ENCODE measurements around the gene HOXA13. TPM values are rescaled to one million over a fixed set of nuclear protein-coding genes. Genes with fewer than 3 reads are reported as not detected.

HOXA13 gene
- total RNA-seq, 2 donors from 2014 or later, result 0.14 TPM; not detected in 1

GRCh38 chr7:27198138-27198841, 1.6 kb downstream of the HOXA13 start:
- H3K27me3 ChIP-seq (replicated peaks; ENCODE audit: insufficient read depth), result peaks cover 78% of the 10 kb centered on the region
- ATAC-seq (ENCODE audit: insufficient number of reproducible peaks, low FRiP score, low read depth) (no peak), DNase-seq (ENCODE audit: low spot score) (no peak)
- no peak overlapping the region for H3K27ac ChIP-seq
- H3K9me3 ChIP-seq, result no peaks in the 10 kb centered on the region
- no peaks in the 10 kb centered on the region for H3K36me3 ChIP-seq
- TF ChIP-seq CTCF (IDR thresholded peaks at IDR 0.05), result no peak
- peaks cover 11 to 29% of the 10 kb centered on the region in 2 donors for H3K4me1 ChIP-seq (ENCODE audit: control insufficient read depth in 1 of 2, low read depth in 2 of 2)
- H3K4me3 ChIP-seq, result no peak overlapping the region

- Histone ChIP-seq H3K4me3 (no peak overlapping the region), H3K4me1 (ENCODE audit: control insufficient read depth in 1 of 2, low read depth in 2 of 2) (peaks cover 18 to 38% of the 10 kb centered on the region in 2 donors), H3K27me3 (replicated peaks; ENCODE audit: insufficient read depth) (peaks cover 73% of the 10 kb centered on the region), H3K9me3 (no peaks in the 10 kb centered on the region), H3K36me3 (no peaks in the 10 kb centered on the region), H3K27ac (no peak overlapping the region)
- DNase-seq (ENCODE audit: low spot score) (no peak), ATAC-seq (ENCODE audit: insufficient number of reproducible peaks, low FRiP score, low read depth) (no peak)
- TF ChIP-seq CTCF (IDR thresholded peaks at IDR 0.05), result no peak
Observed at GRCh38 chr7:27197137-27198042, 2.5 kb downstream of the HOXA13 start.

- ATAC-seq (ENCODE audit: insufficient number of reproducible peaks, low FRiP score, low read depth) (no peak), DNase-seq (ENCODE audit: low spot score) (peak; percentile 58)
- Histone ChIP-seq H3K4me1 (ENCODE audit: control insufficient read depth in 1 of 2, low read depth in 2 of 2) (peaks cover 21 to 35% of the 10 kb centered on the region in 2 donors), H3K36me3 (no peaks in the 10 kb centered on the region), H3K9me3 (no peaks in the 10 kb centered on the region), H3K4me3 (no peak overlapping the region), H3K27ac (no peak overlapping the region), H3K27me3 (replicated peaks; ENCODE audit: insufficient read depth) (peaks cover 69% of the 10 kb centered on the region)
- peak; percentile 71 for TF ChIP-seq CTCF (IDR thresholded peaks at IDR 0.05)
Observed at GRCh38 chr7:27196287-27196767, 3.6 kb downstream of the HOXA13 start.

- DNase-seq (ENCODE audit: low spot score), result no peak
- H3K27ac ChIP-seq, result no peak overlapping the region
- peaks cover 11 to 20% of the 10 kb centered on the region in 2 donors for H3K4me1 ChIP-seq (ENCODE audit: control insufficient read depth in 1 of 2, low read depth in 2 of 2)
- H3K36me3 ChIP-seq, result no peaks in the 10 kb centered on the region
- H3K9me3 ChIP-seq, result no peaks in the 10 kb centered on the region
- TF ChIP-seq CTCF (IDR thresholded peaks at IDR 0.05), result no peak
- H3K4me3 ChIP-seq, result no peak overlapping the region
- H3K27me3 ChIP-seq (replicated peaks; ENCODE audit: insufficient read depth), result peaks cover 60% of the 10 kb centered on the region
- no peak for ATAC-seq (ENCODE audit: insufficient number of reproducible peaks, low FRiP score, low read depth)
Observed at GRCh38 chr7:27194686-27195379, 5.1 kb downstream of the HOXA13 start.

- peaks cover 13 to 18% of the 10 kb centered on the region in 2 donors for H3K4me1 ChIP-seq (ENCODE audit: control insufficient read depth in 1 of 2, low read depth in 2 of 2)
Observed at GRCh38 chr7:27194002-27194352, 5.9 kb downstream of the HOXA13 start.

More at GRCh38 chr7:27194002-27194352, 5.9 kb downstream of the HOXA13 start:
- Histone ChIP-seq H3K27me3 (replicated peaks; ENCODE audit: insufficient read depth) (peaks cover 59% of the 10 kb centered on the region), H3K4me3 (no peak overlapping the region), H3K27ac (no peak overlapping the region), H3K9me3 (no peaks in the 10 kb centered on the region), H3K36me3 (no peaks in the 10 kb centered on the region)
- no peak for ATAC-seq (ENCODE audit: insufficient number of reproducible peaks, low FRiP score, low read depth)
- no peak for TF ChIP-seq CTCF (IDR thresholded peaks at IDR 0.05)
- DNase-seq (ENCODE audit: low spot score), result no peak

Data from thoracic aorta (tissue), 2 donors.